PC-3 (cell line): Measurements from ENCODE around the gene FBXW5.

Experiments
- CTCF ChIP-seq: fragments of 300-600 bp; sonication (generic); conservative IDR thresholded peaks from 2 replicates; pipeline ENCODE4 v1.5.1; 2017; ENCODE audit warnings: antibody characterized with exemption, low read depth, mild to moderate bottlenecking, low read length
- EZH2 ChIP-seq: fragments of 300-600 bp; sonication (generic); IDR thresholded peaks from one replicate; pipeline ENCODE4 v1.6.1; 2017; ENCODE audit warnings: antibody characterized with exemption, mild to moderate bottlenecking, low read length; ENCODE audit not compliant: unreplicated experiment
- EZH2phosphoT487 ChIP-seq: fragments of 300-600 bp; sonication (generic); IDR thresholded peaks from 2 replicates; pipeline ENCODE4 v1.6.1; 2018; ENCODE audit warnings: mild to moderate bottlenecking, antibody characterized with exemption, low read length, borderline replicate concordance

- TF ChIP-seq CTCF (no peak), EZH2 (no peak), EZH2phosphoT487 (no peak)
Observed at GRCh38 chr9:136925414-136926153, 19.0 kb downstream of the FBXW5 start.
